Peyer's patch (tissue), 4 donors: ENCODE results near the gene USP24.

Source experiments
- CTCF ChIP-seq, 6 experiments: fragments of 450-650 bp in 4 of 6; fragments of 200-600 bp in 2 of 6; sonication (generic) in 1 of 6; IDR thresholded peaks; one replicate each; pipeline ENCODE4 v1.5.1; 2017 to 2019; ENCODE audit warnings: antibody characterized with exemption in 6 of 6, mild to moderate bottlenecking in 3 of 6, moderate library complexity in 1 of 6
- POLR2A ChIP-seq, 2 donors: fragments of 450-650 bp; IDR thresholded peaks; one replicate each; pipeline ENCODE4 v1.5.1; 2017; ENCODE audit warnings: antibody characterized with exemption in 2 of 2, mild to moderate bottlenecking in 2 of 2, moderate library complexity in 2 of 2

- TF ChIP-seq CTCF (IDR thresholded peaks at IDR 0.05) = no peak
- no peak for TF ChIP-seq POLR2A (IDR thresholded peaks at IDR 0.05)
Observed at GRCh38 chr1:55056632-55056992, 158.6 kb downstream of the USP24 start.
